NCI-H2107 treated with DMSO at 0.1 percent for 48 hours (cell line): ENCODE measurements around the gene ZFP36.

Source experiments
- DNase-seq: peaks from one replicate; lab custom pipeline; 2025; ENCODE audit not compliant: unreplicated experiment; lab: John Stamatoyannopoulos, UW

The ZFP36 gene

GRCh38 chr19:39405958-39406655 is 540 bp upstream of the ZFP36 start:
- DNase-seq: no peak

GRCh38 chr19:39407410-39407659 is 688 bp downstream of the ZFP36 start:
- no peak for DNase-seq

DNA sequence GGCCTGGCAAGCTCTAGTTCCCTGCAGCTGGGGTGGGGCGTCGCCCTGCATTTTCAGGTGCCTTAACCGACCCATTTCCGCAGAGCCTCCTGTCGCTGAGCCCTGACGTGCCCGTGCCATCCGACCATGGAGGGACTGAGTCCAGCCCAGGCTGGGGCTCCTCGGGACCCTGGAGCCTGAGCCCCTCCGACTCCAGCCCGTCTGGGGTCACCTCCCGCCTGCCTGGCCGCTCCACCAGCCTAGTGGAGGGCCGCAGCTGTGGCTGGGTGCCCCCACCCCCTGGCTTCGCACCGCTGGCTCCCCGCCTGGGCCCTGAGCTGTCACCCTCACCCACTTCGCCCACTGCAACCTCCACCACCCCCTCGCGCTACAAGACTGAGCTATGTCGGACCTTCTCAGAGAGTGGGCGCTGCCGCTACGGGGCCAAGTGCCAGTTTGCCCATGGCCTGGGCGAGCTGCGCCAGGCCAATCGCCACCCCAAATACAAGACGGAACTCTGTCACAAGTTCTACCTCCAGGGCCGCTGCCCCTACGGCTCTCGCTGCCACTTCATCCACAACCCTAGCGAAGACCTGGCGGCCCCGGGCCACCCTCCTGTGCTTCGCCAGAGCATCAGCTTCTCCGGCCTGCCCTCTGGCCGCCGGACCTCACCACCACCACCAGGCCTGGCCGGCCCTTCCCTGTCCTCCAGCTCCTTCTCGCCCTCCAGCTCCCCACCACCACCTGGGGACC is 1.2 kb downstream of the ZFP36 start:
- DNase-seq: no peak

DNA sequence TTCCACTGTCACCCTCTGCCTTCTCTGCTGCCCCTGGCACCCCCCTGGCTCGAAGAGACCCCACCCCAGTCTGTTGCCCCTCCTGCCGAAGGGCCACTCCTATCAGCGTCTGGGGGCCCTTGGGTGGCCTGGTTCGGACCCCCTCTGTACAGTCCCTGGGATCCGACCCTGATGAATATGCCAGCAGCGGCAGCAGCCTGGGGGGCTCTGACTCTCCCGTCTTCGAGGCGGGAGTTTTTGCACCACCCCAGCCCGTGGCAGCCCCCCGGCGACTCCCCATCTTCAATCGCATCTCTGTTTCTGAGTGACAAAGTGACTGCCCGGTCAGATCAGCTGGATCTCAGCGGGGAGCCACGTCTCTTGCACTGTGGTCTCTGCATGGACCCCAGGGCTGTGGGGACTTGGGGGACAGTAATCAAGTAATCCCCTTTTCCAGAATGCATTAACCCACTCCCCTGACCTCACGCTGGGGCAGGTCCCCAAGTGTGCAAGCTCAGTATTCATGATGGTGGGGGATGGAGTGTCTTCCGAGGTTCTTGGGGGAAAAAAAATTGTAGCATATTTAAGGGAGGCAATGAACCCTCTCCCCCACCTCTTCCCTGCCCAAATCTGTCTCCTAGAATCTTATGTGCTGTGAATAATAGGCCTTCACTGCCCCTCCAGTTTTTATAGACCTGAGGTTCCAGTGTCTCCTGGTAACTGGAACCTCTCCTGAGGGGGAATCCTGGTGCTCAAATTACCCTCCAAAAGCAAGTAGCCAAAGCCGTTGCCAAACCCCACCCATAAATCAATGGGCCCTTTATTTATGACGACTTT is 2.0 kb downstream of the ZFP36 start:
- no peak for DNase-seq

DNA sequence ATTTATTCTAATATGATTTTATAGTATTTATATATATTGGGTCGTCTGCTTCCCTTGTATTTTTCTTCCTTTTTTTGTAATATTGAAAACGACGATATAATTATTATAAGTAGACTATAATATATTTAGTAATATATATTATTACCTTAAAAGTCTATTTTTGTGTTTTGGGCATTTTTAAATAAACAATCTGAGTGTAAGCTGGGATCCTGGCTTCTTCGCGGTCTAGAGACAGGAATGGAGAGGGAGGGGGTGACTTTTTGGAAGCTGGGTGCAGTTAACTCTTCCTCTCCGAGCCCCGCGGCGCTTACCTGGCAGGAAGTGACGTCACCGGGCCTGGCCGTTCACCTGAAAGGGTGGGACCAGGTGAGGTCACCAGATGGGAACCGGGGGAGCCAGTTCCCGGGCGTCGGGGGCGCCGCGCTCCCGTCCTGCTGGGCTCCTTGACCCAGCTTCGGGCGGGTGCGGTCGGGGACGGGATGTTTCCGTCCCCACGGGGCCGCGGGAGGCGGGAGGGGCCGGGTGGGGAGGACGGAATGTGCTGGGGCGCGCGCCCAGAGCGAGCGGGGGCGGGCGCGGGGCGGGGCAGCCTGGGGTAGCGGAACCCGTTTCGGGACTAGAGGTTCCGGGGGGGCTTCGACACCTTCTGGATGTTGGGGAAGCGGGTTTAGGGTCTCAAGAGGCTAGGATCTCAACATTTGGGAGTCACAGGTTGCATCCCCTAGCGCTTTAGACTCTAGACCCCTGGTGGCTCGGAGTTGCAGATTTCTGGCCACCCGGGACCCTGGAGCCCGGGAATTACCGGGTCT is 2.8 kb downstream of the ZFP36 start:
- peak; percentile 77 for DNase-seq

DNA sequence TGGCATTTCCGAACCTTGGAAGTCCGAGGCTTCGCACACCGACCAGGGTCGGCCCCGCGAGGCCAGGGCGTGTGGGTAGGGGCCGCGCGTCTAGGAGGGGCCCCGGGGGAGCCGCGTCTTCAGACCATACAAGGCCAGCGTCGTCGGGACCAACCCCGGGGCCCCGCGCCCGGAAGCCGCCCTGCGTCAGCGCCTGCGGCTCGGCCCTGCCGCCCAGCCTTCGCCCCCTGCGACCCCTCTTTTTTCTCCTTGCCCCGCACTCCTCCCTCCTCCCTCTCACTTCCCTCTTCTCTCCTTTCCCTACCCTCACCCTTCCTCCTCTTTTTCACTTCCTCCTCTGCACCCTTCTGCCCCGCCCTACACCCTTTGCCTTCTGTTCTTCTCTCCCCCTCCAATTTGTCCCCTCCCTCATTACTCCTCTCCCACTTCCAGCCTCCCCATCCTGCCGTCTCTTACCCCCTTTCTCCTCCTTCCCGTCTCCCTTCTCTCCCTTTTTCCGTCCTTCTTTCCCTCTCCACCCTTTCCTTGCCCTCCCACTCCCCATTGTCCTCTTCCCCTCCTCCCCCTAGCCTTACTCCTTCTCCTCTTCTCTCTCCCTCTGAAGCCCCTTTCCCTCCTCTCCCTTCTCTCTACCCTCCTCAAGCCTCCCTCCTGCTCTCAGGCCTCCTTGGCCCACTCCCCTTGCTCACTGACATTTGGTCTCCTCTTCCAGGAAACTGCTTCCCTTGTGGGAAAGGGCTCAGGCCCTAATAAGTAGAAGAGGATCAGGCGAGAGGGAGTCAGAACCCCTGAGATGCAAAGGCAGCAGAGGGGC is 3.6 kb downstream of the ZFP36 start:
- no peak for DNase-seq

DNA sequence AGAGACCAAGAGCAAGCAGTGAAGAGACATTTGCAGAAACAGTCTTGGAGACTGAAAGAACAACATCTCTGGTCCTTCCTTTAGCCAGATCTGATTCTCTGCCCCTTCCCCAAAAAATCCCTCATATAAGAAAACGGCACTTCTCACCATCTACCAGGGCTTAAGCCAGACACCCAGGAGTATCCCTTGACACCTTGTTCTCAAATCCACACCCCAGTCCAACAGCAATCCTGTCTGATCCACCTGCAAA is 4.1 kb downstream of the ZFP36 start:
- no peak for DNase-seq

DNA sequence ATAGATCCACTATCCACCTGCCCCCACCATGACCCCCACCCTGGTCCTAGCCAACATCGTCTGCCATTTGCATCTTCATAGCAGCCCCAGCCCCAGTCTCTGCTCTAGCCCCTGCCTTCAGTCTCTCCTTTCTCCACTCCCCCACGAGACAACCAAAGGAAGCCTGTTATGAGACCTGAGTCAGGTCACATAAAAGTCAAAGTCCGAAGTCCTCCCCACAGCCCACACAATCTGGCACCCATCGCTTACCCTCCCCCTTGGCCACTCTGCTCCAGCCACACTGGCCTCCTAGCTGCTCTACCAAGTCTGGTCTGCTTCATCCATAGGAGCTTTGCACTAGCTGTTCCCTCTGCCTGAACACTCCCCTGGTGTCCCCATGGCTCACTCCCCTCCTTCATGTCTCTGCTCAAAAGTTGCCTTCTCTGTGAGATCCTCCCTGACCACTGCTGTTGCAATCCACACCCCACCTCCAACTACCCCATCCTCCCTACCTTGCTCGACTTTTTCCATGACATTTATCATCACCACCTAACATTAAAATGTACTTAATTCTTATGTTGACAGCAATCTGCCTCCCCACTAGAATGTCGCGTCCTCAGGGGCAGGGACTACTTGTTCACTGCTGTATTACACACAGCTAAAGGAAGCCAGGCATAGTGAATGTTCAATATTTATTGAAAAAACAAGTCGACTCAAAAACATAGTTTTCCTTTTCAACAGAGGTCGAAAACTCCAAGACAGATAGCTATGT is 4.6 kb downstream of the ZFP36 start:
- DNase-seq: no peak

DNA sequence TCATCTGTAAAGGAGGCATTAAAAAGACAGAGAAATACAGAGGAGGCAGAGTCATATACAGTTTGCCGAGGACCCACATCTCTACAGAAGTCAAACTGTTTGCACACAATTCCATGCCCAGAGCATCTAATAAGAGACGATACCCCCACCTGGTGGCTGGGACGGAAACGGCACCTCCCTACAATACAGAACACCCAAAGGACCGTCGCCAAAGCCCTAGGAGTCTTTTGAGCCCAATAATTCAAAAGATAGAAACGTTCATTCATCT is 5.1 kb downstream of the ZFP36 start:
- DNase-seq: peak; percentile 95

GRCh38 chr19:39412100-39412866 is 5.6 kb downstream of the ZFP36 start, which contains the start of gene PLEKHG2:
PLEKHG2 (plus strand) TSS chr19:39412669; CDS start chr19:39414087, 1,418 bp downstream.
- peak; percentile 95 for DNase-seq

DNA sequence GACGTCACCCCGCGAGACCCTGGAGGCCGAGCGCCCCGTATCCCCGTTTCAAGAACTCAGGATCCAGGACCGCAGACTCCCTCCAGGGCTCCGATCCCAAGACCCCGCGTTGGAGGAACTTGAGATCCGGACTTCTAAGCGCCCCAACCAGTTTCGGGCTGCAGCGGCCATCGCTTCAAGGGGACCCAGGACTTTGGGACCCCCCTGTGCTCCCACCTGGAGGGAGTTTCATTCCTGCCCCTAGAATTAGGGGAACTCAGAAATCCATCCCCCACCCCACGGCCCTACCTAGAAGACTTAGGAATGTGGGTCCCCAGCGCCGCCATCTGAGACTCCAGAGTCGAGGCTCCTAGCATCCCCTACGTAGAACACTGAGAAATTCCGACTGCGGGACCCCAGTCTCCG is 6.2 kb downstream of the ZFP36 start:
- DNase-seq: no peak

GRCh38 chr19:39413272-39413910 is 6.7 kb downstream of the ZFP36 start:
- no peak for DNase-seq

DNA sequence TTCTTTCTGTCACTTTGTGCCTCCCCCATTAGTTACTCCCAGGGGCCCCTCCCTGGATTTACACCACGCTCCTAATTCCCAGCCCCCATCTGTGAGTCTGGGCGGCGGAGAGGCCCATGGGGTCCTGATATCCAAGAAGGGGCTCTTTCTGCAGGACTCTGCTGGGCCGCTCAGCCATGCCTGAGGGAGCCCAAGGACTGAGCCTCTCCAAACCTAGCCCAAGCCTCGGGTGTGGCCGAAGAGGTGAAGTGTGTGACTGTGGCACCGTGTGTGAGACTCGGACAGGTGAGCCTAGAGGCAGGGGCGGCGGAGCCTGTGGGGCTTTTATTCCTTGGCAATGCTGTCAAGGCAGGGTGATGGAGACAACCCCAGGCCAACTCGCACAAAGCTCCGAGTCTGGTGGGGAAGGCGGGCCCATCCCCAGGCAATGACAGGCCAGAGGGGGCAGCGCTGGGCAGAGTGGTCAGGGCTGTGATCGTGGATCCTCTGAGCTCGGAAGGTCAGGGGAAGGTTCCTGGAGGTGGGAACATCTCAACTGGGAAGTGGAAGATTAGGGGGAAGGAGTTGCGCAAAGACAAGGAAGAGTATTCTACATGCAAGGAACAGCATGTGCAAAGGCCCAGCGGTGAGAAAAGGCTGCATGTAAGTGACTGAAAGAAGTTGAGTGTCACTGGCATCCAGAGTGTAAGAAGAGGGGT is 7.4 kb downstream of the ZFP36 start:
- no peak for DNase-seq

DNA sequence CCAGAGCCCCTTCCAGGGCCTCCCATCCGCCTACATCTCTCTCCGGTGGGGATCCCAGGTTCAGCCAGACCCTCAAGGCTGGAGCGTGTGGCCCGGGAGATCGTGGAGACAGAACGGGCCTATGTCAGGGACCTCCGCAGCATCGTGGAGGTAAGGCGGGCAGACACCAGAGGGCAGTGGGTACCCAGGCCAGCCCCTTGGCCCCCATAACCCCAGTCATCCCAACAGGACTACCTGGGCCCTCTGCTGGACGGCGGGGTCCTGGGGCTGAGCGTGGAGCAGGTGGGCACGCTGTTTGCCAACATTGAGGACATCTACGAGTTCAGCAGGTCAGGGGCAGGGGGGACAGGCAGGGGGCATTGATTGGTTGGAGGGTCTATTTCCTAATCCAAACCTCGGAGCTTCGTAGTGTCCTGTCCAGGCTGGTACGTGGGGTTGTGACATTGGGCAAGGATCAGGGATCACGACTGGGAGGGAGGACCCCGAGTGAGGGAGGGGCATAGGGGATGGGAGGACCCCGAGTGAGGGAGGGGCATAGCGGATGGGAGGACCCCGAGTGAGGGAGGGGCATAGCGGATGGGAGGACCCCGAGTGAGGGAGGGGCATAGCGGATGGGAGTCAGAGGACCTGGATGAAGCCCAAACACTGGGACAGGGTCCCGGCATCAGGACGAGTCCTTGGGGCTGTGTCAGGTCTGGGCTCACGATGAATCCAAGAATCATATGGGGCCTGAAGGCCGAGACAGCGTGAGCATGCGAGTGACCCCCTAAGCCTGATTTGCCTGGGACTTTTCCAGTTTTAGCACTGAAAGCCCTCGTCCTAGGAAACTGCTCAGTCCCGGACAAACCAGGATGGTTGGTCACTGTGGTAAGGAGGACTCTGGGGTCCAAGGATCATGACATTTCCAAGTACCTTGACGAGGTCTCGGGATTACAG is 8.7 kb downstream of the ZFP36 start:
- no peak for DNase-seq

GRCh38 chr19:39416152-39417120 is 9.8 kb downstream of the ZFP36 start:
- DNase-seq: no peak
